HG03095 (cell line): Measurements from ENCODE around the gene INTS3.
A peak's percentile ranks its signal among the peaks of the same experiment; 100 is the strongest.

Experiments used
- ATAC-seq: cut with Tn5 transposase; IDR thresholded peaks from one replicate; pipeline ENCODE4 v1.9.1; 2021; ENCODE audit warnings: moderate library complexity; ENCODE audit not compliant: unreplicated experiment

The INTS3 gene

DNA sequence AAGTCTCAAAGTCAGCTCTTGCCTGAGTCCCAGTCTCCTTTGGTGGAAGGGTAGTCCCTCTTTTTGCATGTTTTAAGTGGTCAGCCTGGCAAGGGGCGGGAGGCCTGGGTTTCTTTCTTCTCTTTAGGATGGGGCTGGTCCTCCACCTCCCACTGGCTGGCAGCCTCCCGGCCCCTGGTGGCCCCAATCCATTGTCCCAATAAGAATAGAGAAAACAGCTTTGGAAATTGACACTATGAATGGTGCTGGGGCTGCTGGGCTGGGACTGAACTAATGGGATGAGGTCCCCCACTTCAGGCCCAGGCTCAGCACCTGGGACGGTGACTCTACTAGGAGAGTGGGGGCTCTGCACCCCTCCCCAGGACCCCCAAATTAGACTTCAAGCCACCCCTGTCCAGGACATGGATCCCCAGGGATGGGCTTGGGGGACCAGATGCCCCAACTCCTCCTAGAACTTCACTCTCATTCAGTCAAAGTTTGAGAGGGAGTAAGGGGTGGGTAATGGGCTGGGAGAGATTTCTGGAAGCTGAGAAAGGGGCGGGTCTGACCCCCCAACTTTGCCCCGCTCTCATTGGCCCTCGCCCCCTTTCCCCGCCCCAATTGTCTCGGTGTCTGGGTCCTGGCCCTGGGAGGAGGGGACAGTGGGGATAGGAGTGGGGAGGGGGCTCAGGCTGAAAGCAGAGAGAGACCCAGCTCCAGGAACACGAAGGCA, 65.6 kb downstream of the INTS3 start:
- ATAC-seq: no peak

DNA sequence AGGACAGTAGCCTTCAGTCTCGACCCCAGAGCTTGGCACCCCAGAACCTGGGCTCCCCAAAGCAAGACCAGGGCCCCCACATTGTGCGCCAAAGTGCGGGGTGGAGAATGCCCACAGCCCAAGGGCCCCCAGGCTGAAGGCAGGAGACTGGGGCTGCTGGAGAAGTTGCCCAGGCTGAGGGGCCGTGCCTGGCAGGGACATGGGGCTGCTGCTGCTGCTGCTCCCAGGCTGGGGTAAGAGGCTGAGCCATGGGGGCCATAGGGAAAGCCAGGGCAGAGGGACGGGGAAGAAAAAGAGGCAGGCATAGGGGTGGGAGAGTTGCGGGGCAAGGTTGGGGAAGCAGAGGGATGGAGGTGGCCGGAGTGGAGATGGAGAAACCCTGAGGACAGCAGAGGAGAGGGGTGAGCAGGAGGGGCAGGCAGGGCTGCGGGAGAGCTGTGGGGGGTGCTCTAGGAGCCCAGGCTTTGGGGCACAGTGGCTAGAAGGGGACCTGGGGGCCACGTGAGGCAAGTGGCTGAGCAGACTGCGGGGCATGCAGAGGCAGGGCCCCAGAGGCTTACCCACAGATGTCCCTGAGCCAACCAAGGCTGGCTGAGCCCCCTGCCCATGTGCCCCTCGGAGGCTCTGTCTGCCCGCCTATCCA, 66.2 kb downstream of the INTS3 start:
- ATAC-seq: no peak

DNA sequence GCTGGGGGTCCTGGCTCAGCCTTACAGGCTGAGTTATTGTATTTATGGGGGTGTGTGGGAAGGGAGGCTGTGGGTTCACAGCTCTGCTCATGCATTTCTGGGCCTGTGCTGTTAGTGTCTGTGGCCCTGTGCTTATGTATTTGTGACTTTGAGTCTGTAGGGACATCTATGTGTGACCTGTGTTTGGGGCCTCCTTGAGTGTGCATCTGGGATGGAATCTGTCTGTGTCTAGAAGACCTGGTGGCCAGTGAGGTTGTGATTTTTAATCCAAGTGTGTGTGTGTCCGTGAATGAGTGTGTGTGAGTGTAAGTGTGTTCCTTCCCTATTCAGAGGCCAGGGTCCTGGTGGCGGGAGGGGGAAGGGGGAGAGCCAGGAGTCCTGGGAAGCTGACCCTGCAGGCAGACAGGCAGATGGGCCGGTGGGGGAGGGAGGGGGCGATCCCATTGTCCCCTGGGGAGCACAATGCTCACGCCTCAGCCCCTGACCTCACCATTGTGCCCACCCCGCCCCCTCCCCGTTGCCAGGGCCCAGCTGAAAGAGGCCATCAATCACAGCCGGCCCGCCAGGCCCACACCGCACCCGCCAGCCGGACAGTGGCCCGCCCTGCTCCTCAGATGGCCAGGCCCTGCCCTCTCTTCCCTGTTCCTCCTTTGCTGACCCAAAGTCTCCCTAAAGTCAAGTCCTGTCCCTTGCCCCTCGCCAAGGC, 66.9 kb downstream of the INTS3 start:
- no peak for ATAC-seq

GRCh38 chr1:153795330-153795837, 67.5 kb downstream of the INTS3 start:
- ATAC-seq: no peak

DNA sequence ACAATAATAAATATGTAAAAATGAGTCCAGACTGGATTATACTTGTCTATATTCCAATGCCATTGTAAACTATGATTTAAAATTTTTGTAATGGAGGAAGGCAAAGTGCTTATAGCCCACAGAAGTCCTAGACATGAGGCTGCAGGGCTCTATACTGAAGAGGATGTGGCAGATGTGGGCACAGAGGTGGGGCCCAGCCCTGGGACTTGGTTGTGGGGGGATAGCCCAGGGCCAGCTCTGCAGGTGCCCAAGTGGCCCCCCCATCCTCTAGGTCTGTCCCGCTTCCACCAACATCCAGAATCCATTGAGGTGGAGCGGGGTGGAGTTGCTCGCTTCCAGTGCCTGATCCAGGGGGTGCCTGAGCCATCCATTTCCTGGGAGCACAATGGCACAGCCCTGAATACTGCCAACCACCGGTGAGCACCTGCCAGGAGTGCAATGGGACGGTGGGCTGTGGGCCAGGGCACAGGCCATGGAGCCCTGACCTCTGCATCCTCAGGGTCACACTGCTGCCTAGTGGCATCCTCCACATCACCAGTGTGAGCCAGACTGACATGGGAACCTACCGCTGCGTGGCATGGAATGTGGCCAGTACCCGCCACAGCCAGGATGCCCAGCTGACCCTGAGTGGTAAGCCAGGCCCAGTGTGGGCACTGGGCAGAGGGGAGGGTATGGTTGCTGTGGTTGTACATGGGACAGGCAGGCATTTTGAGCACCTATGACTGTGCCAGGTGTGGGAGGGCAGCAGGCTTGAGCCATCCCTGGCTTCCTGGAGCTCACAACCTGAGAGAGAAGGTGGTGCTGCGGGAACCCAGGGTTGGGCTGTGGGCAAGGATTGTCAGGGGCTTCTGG, 68.3 kb downstream of the INTS3 start:
- ATAC-seq: no peak

DNA sequence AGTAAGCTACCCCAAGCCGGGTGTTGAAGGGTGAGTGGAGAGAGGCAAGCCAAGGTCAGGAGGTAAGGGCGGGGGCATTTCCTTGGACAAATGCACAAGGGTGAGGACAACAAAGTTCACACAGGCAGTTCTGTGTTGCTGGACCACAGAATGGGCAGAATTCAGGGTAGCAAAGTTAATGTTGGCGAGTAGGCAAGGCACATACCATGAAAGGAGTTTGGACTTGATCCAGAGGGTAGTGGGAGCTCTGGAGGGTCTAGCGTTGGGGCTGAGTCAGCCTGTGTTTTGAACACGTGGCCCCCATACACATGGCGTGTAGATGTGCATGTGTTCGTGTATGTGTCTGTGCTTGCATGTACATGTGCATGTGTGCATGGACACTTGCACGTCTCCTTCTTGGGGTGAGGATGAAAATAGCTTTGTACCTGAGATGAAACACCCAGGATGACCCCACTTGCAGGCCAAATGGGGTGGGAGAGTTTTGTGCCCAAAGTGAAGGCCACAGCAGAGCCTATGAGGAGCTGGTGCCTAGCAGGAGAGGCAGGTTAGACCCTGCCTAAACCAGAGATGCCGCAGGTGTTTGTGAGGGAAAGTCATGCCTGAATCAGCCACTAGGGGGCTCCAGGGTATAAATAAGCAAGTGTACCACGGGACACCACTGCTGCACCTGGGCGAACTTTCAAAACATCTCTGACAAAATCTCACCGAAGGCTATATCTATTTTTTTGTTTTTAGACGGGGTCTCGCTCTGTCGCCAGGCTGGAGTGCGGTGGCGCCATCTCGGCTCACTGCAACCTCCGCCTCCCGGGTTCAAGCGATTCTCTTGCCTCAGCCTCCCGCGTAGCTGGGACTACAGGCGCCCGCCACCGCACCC, 69.2 kb downstream of the INTS3 start:
- no peak for ATAC-seq

DNA sequence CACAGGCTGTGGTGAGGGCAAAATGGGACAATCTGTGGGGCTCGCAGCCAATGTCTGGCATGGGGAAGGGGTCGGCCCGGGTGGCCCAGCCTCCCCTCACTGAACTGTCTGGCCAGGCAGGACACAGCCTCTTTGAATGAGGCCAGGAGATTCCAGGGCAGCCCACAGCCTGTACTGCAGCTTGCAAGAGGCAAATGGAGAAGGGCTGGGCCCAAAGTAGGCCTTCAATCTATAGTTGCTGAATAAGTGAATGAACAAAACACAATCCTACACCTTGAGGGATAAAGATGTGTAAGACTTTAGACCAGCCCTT, 70.6 kb downstream of the INTS3 start:
- ATAC-seq: no peak

GRCh38 chr1:153799016-153799415, 71.2 kb downstream of the INTS3 start:
- no peak for ATAC-seq

DNA sequence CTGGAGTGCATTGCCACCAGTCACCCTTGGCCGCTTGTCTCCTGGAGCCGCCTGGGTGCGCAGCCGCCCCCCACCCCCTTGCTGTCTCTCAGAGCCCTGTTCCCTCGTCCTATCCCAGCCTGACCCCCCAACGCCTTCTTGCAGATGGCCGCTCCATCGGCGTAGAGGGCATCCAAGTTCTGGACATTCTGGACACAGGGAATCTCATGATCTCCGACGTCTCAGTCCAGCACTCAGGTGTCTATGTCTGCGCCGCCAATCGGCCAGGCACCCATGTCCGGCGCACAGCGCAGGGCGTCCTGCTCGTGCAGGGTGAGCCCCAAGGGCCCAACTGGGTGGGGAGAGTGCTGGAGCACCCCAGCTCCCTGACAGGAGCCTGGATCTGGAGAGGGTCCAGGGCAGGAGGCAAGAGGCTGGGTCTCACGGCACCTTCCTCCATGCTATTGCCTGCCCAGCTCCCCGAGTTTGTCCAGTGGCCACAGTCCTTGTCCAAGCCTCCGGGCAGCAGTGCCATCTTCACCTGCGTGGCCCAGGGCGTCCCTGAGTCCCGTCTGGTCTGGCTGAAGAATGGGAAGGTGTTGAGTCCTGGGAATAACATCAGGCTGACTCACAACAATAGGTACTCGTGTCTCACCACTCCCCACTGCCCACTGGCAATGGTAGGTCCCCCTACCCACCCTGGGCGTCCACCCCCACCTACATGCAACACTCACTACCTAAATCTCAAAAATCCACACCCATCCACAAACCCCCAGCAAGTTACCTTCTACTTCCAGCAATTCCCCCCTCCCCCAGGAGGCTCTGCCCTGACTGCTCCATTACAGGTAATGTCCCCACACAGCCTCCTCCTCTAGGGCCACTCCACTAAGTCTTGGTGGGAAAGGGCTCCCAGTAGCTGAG, 72.0 kb downstream of the INTS3 start:
- ATAC-seq: no peak

DNA sequence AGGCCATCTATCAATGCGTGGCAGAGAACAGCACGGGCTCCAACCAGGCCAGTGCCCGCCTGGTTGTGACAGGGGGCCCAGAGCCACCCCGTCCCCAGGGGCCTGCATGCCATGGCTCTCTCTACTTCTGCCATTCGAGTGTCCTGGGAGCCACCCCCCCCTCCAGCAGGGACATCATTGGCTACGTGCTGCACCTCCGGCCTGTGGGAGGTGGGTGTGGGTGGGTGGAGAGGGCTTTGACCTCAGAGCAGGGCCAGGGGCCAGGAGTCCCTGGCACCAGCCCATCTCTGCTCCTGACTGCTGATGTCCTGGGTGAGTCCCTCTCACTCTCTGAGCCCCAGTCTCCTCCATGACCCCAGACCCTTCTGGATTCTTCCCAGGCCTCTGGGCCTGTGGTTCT, 72.7 kb downstream of the INTS3 start:
- ATAC-seq: no peak

DNA sequence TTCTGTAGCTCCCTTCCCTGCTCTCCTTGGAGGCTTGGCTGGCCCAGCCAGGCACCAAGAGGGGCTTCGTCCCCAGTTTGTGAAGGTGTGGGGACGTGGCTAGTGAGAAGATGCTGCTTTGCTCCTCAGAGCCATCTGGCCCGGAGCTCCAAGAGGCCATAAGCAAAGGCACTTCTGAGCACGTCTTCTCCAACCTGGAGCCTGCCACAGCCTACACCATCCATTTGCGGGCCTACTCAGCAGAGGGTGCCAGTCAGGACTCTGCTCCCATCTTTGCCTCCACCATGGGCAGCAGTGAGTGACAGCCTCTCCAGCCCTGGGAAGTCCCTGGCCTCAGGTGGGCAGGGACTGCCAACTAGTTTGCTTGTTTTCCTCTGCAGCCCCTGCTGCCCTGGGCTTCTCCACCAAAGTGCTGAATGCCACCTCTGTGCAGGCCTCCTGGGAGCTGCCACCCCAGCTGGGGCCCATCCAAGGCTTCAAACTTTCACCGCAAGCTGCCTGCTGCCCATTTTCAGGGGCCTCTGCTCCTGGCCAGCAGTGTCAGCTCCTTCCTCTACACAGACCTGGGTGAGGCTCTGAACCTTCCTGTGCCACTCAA, 73.3 kb downstream of the INTS3 start:
- no peak for ATAC-seq

GRCh38 chr1:153801786-153802697, 74.2 kb downstream of the INTS3 start:
- no peak for ATAC-seq

DNA sequence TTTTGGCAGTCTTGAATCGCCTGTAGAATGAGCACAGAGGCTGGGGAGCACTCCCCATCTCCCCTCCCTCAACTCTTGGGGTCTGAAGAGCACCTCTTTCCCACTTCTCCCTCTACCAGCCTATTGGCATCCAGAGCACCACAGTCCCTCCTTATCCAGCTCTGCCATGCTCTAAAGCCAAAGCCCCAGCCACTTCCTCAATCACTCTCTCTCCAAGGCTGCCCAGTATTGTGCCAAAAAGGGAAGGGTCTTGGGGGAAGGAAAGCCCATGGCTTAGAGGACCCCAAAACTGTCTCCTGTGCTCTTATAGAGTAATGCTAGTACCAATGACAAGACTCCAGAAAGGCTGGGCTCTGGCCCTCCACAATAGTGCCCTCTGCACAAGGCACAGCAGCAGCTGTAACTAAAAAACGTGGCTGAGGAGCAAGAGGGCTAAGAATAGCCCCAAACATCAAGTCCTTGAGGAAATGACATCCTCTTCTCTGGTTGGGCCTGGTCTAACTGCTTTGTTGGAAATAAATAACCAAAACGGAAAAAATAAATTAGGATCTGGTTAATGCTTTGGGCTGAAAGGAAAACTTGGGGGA, 75.7 kb downstream of the INTS3 start:
- ATAC-seq: no peak

GRCh38 chr1:153804112-153804511, 76.3 kb downstream of the INTS3 start:
- no peak for ATAC-seq

GRCh38 chr1:153805042-153805745, 77.3 kb downstream of the INTS3 start:
- peak; percentile 85 for ATAC-seq

DNA sequence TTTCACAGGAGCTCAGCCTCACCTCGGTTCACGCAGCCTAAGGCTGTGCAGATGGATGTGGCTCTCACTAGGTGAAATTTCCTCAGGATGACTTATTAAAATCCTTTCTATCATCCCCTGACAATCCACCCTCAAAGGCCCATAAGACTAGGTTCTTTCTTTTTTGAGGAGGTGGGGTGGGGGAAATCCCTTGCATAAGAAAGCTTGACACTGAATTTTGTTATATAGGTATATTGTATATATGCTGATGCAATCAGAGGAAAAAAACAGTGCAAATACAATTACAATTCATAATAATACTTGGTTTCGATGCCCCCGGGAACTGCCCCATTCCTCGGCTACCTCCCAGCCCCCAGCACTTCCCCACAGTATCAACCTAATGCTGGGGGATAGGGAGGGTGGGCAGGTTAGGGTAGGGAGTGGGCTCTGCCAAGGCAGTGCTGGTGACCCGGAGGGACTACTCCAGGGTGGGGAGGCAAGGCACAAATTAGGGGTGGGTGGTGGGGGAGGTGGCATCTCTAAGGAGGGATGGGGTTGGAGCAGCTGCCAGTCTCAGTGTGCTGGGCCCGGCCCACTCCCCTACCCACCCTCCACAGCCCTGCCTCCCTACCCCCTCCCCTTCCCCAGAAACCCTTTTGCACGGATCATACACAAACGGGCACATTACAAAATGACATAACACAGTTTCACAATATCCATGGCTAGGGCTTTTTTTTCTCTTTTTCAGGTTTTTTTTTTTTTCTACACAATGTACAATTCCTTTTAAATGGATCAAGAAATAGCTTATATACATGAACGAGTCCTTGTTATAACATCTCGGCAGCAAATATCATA, 78.3 kb downstream of the INTS3 start:
- peak; percentile 7 for ATAC-seq
